HG03103 (cell line): ENCODE data around the gene UBR2.
"Not testable (repeated sequence)": the region's sequence is repeated elsewhere in the genome, so short reads cannot be mapped to it uniquely, and the experiment has no call there.

Source experiments
- ATAC-seq: cut with Tn5 transposase; IDR thresholded peaks from one replicate; pipeline ENCODE4 v1.9.1; 2021; ENCODE audit warnings: low read depth; ENCODE audit not compliant: unreplicated experiment

The UBR2 gene

DNA sequence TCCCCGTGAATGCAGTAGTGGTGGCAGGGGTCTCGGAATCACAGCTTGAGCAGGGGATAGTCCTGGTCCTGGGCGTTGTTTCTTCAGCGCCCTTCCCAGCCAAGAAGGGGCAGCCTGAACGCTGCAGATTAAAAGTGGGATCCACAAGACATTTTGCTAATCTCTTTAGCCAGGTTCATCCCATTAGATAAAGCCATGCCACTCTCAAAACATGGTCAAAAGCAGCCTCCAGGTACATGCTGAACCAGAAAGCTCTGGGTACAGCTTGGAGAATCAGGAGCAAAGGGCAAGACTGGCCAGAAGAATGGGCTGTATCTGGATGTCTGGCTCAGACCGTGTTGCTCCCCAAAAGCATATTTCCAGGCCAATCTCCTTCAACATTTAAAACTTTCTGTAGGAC is 158.7 kb downstream of the UBR2 start, which contains the start of gene PRPH2:
Gene PRPH2, minus strand, starts transcription at position 101 of the 400 bp plus-strand sequence. CDS start 263 bp downstream, outside the sequence.
- ATAC-seq = no peak

DNA sequence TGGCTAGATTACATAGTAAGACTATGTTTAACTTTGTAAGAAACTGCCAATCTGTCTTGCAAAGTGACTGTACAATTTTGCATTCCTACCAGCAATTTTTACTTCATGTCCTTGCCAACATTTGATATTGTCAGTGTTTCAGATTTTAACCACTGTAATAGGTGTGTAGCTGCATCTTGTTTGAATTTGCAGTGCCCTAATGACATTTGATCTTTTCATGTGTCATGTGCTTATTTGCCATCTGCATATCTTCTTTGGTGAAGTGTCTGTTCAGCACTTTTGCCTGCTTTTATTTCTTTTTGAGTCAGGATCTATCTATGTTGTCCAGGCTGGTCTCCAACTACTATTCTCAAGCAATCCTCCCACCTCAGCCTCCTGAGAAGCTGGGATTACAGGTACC is 161.0 kb downstream of the UBR2 start:
- no peak for ATAC-seq

DNA sequence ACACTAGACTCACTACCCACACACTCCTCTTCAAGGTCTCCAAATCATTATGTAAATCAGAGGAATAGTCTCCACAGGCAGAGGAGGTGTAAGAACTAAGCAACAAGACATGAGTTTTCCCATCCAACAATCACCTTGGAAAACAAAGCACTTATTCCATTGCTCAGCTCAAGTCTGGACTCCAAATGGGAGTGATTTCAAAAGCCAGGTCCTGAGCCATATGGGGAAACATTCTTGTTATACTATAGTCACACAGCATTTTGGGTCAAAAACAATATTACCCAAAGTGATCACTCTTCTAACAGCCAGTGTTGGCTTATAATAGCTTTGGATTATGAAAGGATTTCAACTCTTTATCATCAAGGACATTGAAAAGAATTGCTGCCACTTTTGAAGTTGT is 162.2 kb downstream of the UBR2 start:
- no peak for ATAC-seq

GRCh38 chr6:42726485-42727086 is 162.8 kb downstream of the UBR2 start:
- ATAC-seq = peak; percentile 85

DNA sequence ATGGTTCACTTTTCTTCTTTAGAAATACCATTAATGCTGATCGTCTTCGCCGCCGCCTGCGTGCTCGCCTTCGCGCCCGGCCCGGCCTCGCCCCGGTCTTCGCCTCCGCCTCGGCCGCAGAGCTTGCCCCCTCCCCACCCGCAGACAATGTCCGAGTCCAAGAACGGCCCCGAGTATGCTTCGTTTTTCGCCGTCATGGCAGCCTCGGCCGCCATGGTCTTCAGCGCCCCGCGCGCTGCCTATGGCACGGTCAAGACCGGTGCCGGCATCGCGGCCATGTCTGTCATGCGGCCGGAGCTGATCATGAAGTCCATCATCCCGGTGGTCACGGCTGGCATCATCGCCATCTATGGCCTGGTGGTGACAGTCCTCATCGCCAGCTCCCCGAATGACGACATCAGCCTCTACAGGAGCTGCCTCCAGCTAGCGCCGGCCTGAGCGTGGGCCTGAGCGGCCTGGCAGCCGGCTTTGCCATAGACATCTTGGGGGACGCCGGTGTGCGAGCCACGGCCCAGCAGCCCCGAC is 163.3 kb downstream of the UBR2 start:
- ATAC-seq = no peak

- ATAC-seq = no peak
Measured at GRCh38 chr6:42727627-42728026, 163.8 kb downstream of the UBR2 start.

DNA sequence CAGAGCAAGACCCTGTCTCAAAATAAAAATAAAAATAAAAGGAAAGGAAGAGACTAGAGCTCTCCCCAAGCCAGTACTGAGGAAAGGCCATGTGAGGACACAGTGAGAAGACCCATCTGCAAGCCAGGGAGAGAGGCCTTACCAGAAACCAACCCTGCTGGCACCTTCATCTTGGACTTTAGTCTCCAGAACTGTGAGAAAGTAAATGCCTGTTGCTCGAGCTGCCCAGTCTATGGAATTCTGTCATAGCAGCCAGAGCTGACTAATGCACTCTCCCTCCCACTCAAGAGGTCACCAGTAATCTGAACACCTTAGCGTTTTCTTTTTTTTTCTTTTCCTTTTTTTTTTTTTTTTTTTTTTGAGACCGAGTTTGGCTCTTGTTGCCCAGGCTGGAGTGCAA is 165.9 kb downstream of the UBR2 start:
- no peak for ATAC-seq

- ATAC-seq = not testable (repeated sequence)
Measured at GRCh38 chr6:42733867-42734481, 170.1 kb downstream of the UBR2 start.

DNA sequence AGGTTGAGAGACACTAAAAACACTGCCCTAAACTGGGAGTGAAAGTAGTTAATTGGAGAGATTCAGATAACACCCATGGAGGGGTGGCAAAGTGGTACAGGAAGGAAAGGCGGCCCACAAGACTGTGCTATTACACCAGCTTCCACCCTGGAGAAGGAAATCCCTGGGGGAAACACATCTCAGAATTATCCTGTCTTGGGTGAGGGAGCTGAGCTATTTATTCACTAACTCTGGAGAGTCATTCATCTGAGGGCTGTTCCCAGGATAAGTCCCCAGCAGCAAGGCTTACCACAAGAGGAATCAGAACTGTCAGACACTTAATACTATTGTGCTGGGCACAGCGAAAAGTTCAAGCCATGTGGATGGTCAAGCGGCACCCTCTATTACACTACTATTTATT is 172.1 kb downstream of the UBR2 start:
- no peak for ATAC-seq

- ATAC-seq = no peak
Measured at GRCh38 chr6:42740725-42741124, 176.9 kb downstream of the UBR2 start.

- ATAC-seq = no peak
Measured at GRCh38 chr6:42742116-42742894, 178.5 kb downstream of the UBR2 start.
